Measurements from ENCODE around the gene CKAP2. TPM values are rescaled to one million over a fixed set of nuclear protein-coding genes. Genes with fewer than 3 reads are reported as not detected.

Gene CKAP2
- total and polyA plus RNA-seq, 10 donors: 4.7 to 24.7 (median 18.5) TPM

DNA sequence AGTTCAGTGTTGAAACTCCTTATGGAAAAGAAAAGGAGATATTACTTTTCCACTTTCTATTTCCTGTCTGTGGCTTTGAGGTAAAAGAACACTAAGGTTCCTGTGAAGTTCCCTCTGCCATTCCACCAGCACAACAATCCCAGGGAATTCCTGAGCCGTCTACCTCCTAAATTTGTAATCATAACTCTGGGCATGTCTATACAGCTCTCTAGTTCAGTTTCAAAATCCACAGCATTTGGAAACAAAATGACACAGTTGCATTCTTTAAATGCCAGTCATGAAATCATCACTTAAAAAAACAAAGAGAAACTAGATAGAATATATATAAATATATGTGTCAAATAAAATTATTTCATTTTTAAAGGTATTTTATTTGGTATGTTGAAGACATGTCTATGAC, 40.3 kb upstream of the CKAP2 start:
- WGBS, 5 donors: 65 to 75% (median 73%) methylated on average over 1 of the region's 1 CpG
- no peaks in the 10 kb centered on the region for H3K9me3 ChIP-seq
- H3K27ac ChIP-seq: no peak overlapping the region
- no peak for DNase-seq
- H3K27me3 ChIP-seq (replicated peaks in 1 of 7): no peaks in the 10 kb centered on the region
- H3K4me1 ChIP-seq: no peaks in the 10 kb centered on the region
- TF ChIP-seq POLR2AphosphoS5 (IDR thresholded peaks at IDR 0.05) (no peak), POLR2A (IDR thresholded peaks at IDR 0.05) (no peak)
- TF ChIP-seq, protein P1, sequence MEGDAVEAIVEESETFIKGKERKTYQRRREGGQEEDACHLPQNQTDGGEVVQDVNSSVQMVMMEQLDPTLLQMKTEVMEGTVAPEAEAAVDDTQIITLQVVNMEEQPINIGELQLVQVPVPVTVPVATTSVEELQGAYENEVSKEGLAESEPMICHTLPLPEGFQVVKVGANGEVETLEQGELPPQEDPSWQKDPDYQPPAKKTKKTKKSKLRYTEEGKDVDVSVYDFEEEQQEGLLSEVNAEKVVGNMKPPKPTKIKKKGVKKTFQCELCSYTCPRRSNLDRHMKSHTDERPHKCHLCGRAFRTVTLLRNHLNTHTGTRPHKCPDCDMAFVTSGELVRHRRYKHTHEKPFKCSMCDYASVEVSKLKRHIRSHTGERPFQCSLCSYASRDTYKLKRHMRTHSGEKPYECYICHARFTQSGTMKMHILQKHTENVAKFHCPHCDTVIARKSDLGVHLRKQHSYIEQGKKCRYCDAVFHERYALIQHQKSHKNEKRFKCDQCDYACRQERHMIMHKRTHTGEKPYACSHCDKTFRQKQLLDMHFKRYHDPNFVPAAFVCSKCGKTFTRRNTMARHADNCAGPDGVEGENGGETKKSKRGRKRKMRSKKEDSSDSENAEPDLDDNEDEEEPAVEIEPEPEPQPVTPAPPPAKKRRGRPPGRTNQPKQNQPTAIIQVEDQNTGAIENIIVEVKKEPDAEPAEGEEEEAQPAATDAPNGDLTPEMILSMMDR (IDR thresholded peaks at IDR 0.05 in 8 of 11, conservative IDR thresholded peaks at IDR 0.05 in 3 of 11): no peak
- intact Hi-C loops (cut with DNase I; ENCODE audit: low total_unique reads): no loop called here
- H3K4me3 ChIP-seq: no peak overlapping the region
- peaks cover 5 to 97% (median 72%) of the 10 kb centered on the region in 6 donors for H3K36me3 ChIP-seq

DNA sequence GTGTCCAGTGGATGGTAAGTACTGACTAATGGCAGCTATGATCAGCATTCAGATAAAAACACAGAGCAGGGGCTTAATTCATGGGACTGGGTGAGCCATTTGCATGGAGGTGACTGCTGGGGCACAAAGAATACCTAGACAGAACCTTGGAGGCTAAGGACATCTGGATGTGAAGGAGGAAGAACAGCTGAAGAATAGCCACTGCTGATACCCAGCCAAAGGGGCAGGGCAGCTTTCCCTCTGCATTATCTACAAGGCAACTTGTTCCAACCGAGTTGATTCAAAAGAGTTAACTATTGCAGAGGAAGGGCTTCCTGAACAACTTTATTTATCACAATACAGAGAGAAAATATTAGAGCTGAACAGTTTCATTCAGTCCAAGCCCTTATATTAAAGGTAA, 36.2 kb upstream of the CKAP2 start:
- intact Hi-C loops (cut with DNase I; ENCODE audit: low total_unique reads): no loop called here
- no peaks in the 10 kb centered on the region for H3K27me3 ChIP-seq (replicated peaks in 1 of 7)
- no peak for TF ChIP-seq POLR2A (IDR thresholded peaks at IDR 0.05)
- TF ChIP-seq POLR2AphosphoS5 (IDR thresholded peaks at IDR 0.05): no peak
- TF ChIP-seq, protein P1 (IDR thresholded peaks at IDR 0.05 in 8 of 11, conservative IDR thresholded peaks at IDR 0.05 in 3 of 11): no peak

DNA sequence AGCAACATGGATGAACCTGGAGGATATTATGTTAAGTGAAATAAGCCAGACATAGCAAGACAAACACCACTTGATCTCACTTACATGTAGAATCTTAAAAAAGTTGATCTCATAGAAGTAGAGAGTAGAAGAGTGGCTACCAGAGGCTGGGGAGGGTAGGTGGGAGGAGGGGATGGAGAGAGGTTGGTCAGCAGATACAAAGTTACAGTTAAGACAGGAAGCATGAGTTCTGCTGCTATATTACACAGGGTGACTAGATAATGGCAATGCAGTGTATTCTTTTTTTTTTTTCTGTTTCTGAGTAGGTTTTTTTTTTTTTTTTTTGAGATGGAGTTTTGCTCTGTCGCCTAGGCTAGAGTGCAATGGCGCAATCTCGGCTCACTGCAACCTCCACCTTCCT, 34.1 kb upstream of the CKAP2 start:
- intact Hi-C loops (cut with DNase I; ENCODE audit: low total_unique reads): no loop called here
- TF ChIP-seq POLR2A (IDR thresholded peaks at IDR 0.05) (no peak), POLR2AphosphoS5 (IDR thresholded peaks at IDR 0.05) (no peak)
- TF ChIP-seq, protein P1 (IDR thresholded peaks at IDR 0.05 in 8 of 11, conservative IDR thresholded peaks at IDR 0.05 in 3 of 11): no peak
- no peak overlapping the region for H3K4me3 ChIP-seq
- no peaks in the 10 kb centered on the region for H3K27me3 ChIP-seq (replicated peaks in 1 of 7)
- H3K36me3 ChIP-seq: peaks cover 5 to 100% (median 88%) of the 10 kb centered on the region in 6 donors
- 59 to 96% (median 87%) methylated on average over 3 of the region's 3 CpGs for WGBS, 5 donors
- no peaks in the 10 kb centered on the region for H3K9me3 ChIP-seq
- DNase-seq: no peak
- no peak overlapping the region for H3K27ac ChIP-seq
- no peaks in the 10 kb centered on the region for H3K4me1 ChIP-seq

More for the DNA sequence above, 36.2 kb upstream of the CKAP2 start:
- H3K27ac ChIP-seq: no peak overlapping the region
- peaks cover 8 to 100% (median 91%) of the 10 kb centered on the region in 6 donors for H3K36me3 ChIP-seq
- no peak for DNase-seq
- WGBS, 5 donors: 44 to 79% (median 63%) methylated on average over 1 of the region's 1 CpG
- H3K4me1 ChIP-seq: no peaks in the 10 kb centered on the region
- no peak overlapping the region for H3K4me3 ChIP-seq
- H3K9me3 ChIP-seq: no peaks in the 10 kb centered on the region

DNA sequence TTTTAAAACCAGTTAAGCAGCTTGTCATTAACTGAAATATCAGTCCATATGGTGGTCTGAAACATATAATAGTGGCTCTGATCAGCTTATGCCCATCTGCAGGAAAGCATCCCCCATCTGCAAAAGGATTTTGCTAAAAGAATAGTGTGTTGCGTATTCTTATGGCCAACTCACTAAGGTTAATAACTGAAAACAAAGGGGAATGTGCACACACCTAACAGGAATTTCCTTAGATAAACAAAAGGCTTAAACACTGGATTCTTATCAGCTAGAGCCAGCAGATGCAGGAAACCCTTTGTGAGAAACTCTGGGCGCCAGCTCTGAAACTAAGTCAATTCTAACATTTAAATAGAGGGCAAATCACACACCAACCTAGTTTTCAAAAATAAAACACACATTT, 27.0 kb upstream of the CKAP2 start:
- Histone ChIP-seq H3K4me1 (peaks cover 0 to 22% (median 5%) of the 10 kb centered on the region in 6 donors), H3K4me3 (no peak overlapping the region), H3K36me3 (peaks cover 2 to 100% (median 71%) of the 10 kb centered on the region in 6 donors), H3K27ac (peak overlapping the region in 4 of 8 donors; percentile 22 to 60 (median 42)), H3K9me3 (no peaks in the 10 kb centered on the region), H3K27me3 (replicated peaks in 1 of 7) (no peaks in the 10 kb centered on the region)
- intact Hi-C loops (cut with DNase I; ENCODE audit: low total_unique reads): no loop called here
- 59 to 82% (median 75%) methylated on average over 2 of the region's 2 CpGs for WGBS, 5 donors
- no peak for TF ChIP-seq POLR2A (IDR thresholded peaks at IDR 0.05)
- TF ChIP-seq POLR2AphosphoS5 (IDR thresholded peaks at IDR 0.05): peak in 1 of 3 donors; percentile 25
- TF ChIP-seq, protein P1 (IDR thresholded peaks at IDR 0.05 in 8 of 11, conservative IDR thresholded peaks at IDR 0.05 in 3 of 11): no peak
- no peak for DNase-seq
